Measurements from ENCODE around the gene CAPN5. TPM values are rescaled to one million over a fixed set of nuclear protein-coding genes. Genes with fewer than 3 reads are reported as not detected.

CAPN5 gene
- total and polyA plus RNA-seq, 10 donors: 0.80 to 9.2 (median 4.6) TPM

- no peaks in the 10 kb centered on the region for H3K36me3 ChIP-seq
- DNase-seq: peak; percentile 70
- no peak overlapping the region for H3K4me3 ChIP-seq
- TF ChIP-seq POLR2A (IDR thresholded peaks at IDR 0.05): no peak
- TF ChIP-seq POLR2AphosphoS5 (IDR thresholded peaks at IDR 0.05): no peak
- TF ChIP-seq CTCF (IDR thresholded peaks at IDR 0.05 in 8 of 11, conservative IDR thresholded peaks at IDR 0.05 in 3 of 11): no peak
- H3K9me3 ChIP-seq: no peaks in the 10 kb centered on the region
- WGBS, 5 donors: 92 to 100% (median 93%) methylated on average over 8 to 12 of the region's 12 CpGs
- intact Hi-C loops (cut with DNase I; ENCODE audit: low total_unique reads): no loop called here
- H3K27ac ChIP-seq: peak overlapping the region in 4 of 8 donors; percentile 79 to 84 (median 81)
- H3K27me3 ChIP-seq (replicated peaks in 1 of 7): no peaks in the 10 kb centered on the region
- peaks cover 10 to 59% (median 25%) of the 10 kb centered on the region in 6 donors for H3K4me1 ChIP-seq
Observed at GRCh38 chr11:77083566-77084245, 16.9 kb downstream of the CAPN5 start.

GRCh38 chr11:77084581-77085191, 17.9 kb downstream of the CAPN5 start:
- Histone ChIP-seq H3K9me3 (no peaks in the 10 kb centered on the region), H3K36me3 (no peaks in the 10 kb centered on the region), H3K4me3 (no peak overlapping the region), H3K27ac (peak overlapping the region in 1 of 8 donors; percentile 31), H3K4me1 (peaks cover 10 to 59% (median 25%) of the 10 kb centered on the region in 6 donors), H3K27me3 (replicated peaks in 1 of 7) (no peaks in the 10 kb centered on the region)
- TF ChIP-seq POLR2AphosphoS5 (IDR thresholded peaks at IDR 0.05): peak in 1 of 3 donors; percentile 19
- TF ChIP-seq POLR2A (IDR thresholded peaks at IDR 0.05): no peak
- intact Hi-C loops (cut with DNase I; ENCODE audit: low total_unique reads): no loop called here
- DNase-seq: peak; percentile 76
- WGBS, 5 donors: 72 to 96% (median 87%) methylated on average over 21 to 25 of the region's 25 CpGs

GRCh38 chr11:77085652-77086051, 18.9 kb downstream of the CAPN5 start:
- Histone ChIP-seq H3K27me3 (replicated peaks in 1 of 7) (no peaks in the 10 kb centered on the region), H3K9me3 (no peaks in the 10 kb centered on the region), H3K27ac (no peak overlapping the region), H3K4me1 (peaks cover 10 to 61% (median 25%) of the 10 kb centered on the region in 6 donors), H3K4me3 (no peak overlapping the region), H3K36me3 (no peaks in the 10 kb centered on the region)
- TF ChIP-seq POLR2AphosphoS5 (IDR thresholded peaks at IDR 0.05) (no peak), POLR2A (IDR thresholded peaks at IDR 0.05) (no peak), CTCF (IDR thresholded peaks at IDR 0.05 in 8 of 11, conservative IDR thresholded peaks at IDR 0.05 in 3 of 11) (no peak)
- DNase-seq: peak; percentile 38
- intact Hi-C loops (cut with DNase I; ENCODE audit: low total_unique reads): no loop called here
- 82 to 94% (median 92%) methylated on average over 6 of the region's 6 CpGs for WGBS, 5 donors

GRCh38 chr11:77086521-77087472, 20.0 kb downstream of the CAPN5 start:
- no peak for TF ChIP-seq POLR2A (IDR thresholded peaks at IDR 0.05)
- TF ChIP-seq CTCF (IDR thresholded peaks at IDR 0.05 in 8 of 11, conservative IDR thresholded peaks at IDR 0.05 in 3 of 11): no peak
- no peak for TF ChIP-seq POLR2AphosphoS5 (IDR thresholded peaks at IDR 0.05)
- no peaks in the 10 kb centered on the region for H3K27me3 ChIP-seq (replicated peaks in 1 of 7)
- no peaks in the 10 kb centered on the region for H3K9me3 ChIP-seq
- H3K4me3 ChIP-seq: no peak overlapping the region
- intact Hi-C loops (cut with DNase I; ENCODE audit: low total_unique reads): no loop called here
- H3K27ac ChIP-seq: peak overlapping the region in 1 of 8 donors; percentile 7
- DNase-seq: peak; percentile 70
- H3K36me3 ChIP-seq: no peaks in the 10 kb centered on the region
- WGBS, 5 donors: 73 to 84% (median 78%) methylated on average over 23 of the region's 23 CpGs
- H3K4me1 ChIP-seq: peaks cover 10 to 65% (median 27%) of the 10 kb centered on the region in 6 donors
